OCI-LY7 (cell line): ENCODE results near the gene HOXC11. TPM values are rescaled to one million over a fixed set of nuclear protein-coding genes. Genes with fewer than 3 reads are reported as not detected.

Experiments
- BruUV-seq: library from RNA; stranded (reverse); fragments of 400-500 nt; replicated peaks from 2 replicates; lab custom pipeline; 2021; lab: Mats Ljungman, UMichigan
- CTCF ChIA-PET: fragments of 300-600 bp; sonication (Branson Sonifier 250); formaldehyde crosslinking; loops from one replicate; lab custom pipeline; 2022; ENCODE audit warnings: antibody characterized with exemption; ENCODE audit not compliant: unreplicated experiment; lab: Charles Lee
- POLR2A ChIA-PET: fragments of 300-600 bp; sonication (Branson Sonifier 250); formaldehyde crosslinking; loops from one replicate; lab custom pipeline; 2022; ENCODE audit warnings: antibody characterized with exemption; lab: Charles Lee
- DNase-seq: peaks from one replicate; pipeline ENCODE4 v3.0.0-alpha.2; 2015; ENCODE audit warnings: low spot score
- H2AFZ ChIP-seq: fragments of 200-600 bp; sonication (generic), shearing (Covaris generic); 2 replicates; pipeline ENCODE4 v1.6.1; 2014; ENCODE audit warnings: mild to moderate bottlenecking, antibody characterized with exemption, low read length, moderate library complexity
- H3K27ac ChIP-seq: fragments of 200-600 bp; sonication (generic); 2 replicates; pipeline ENCODE4 v1.5.1; 2014; ENCODE audit warnings: mixed run types, low read depth, mild to moderate bottlenecking, moderate library complexity, low read length, inconsistent platforms; ENCODE audit not compliant: poor library complexity, severe bottlenecking
- H3K36me3 ChIP-seq: fragments of 200-600 bp; sonication (generic); 2 replicates; pipeline ENCODE4 v1.6.1; 2014; ENCODE audit warnings: mild to moderate bottlenecking, antibody characterized with exemption, low read length, moderate library complexity, mixed read lengths; ENCODE audit not compliant: insufficient read depth
- H3K4me1 ChIP-seq: fragments of 200-600 bp; sonication (generic); 2 replicates; pipeline ENCODE4 v1.5.1; 2014; ENCODE audit warnings: mild to moderate bottlenecking, low read length; ENCODE audit not compliant: insufficient read depth, poor library complexity, severe bottlenecking
- H3K4me2 ChIP-seq: fragments of 200-600 bp; sonication (generic); 2 replicates; pipeline ENCODE4 v1.6.1; 2014; ENCODE audit warnings: mild to moderate bottlenecking, low read length
- H3K4me3 ChIP-seq: fragments of 200-600 bp; sonication (generic); 2 replicates; pipeline ENCODE4 v1.5.1; 2014; ENCODE audit warnings: mild to moderate bottlenecking, low read depth, low read length; ENCODE audit not compliant: poor library complexity, severe bottlenecking
- H3K79me2 ChIP-seq: fragments of 200-600 bp; sonication (generic); 2 replicates; pipeline ENCODE4 v1.6.1; 2016; ENCODE audit warnings: low read depth, mild to moderate bottlenecking, low read length, moderate library complexity, mixed read lengths; ENCODE audit not compliant: insufficient read depth
- H3K9me2 ChIP-seq: fragments of 200-600 bp; sonication (generic); 2 replicates; pipeline ENCODE4 v1.6.1; 2016; ENCODE audit warnings: mild to moderate bottlenecking, low read length, mixed read lengths; ENCODE audit not compliant: insufficient read depth
- H3K9me3 ChIP-seq: fragments of 200-600 bp; sonication (generic); 2 replicates; pipeline ENCODE4 v1.6.1; 2014; ENCODE audit warnings: mild to moderate bottlenecking, mixed run types, low read length, mixed read lengths
- H4K20me1 ChIP-seq: fragments of 200-600 bp; sonication (generic); 2 replicates; pipeline ENCODE4 v1.6.1; 2014; ENCODE audit warnings: mild to moderate bottlenecking, antibody characterized with exemption, low read length, moderate library complexity, mixed read lengths; ENCODE audit not compliant: insufficient read depth
- EZH2phosphoT487 ChIP-seq: fragments of 200-600 bp; sonication (generic); IDR thresholded peaks from 2 replicates; pipeline ENCODE4 v1.6.1; 2018; ENCODE audit warnings: low read depth, borderline replicate concordance, mild to moderate bottlenecking, mixed run types, antibody characterized with exemption, low read length, moderate library complexity, mixed read lengths
- intact Hi-C: fragments of 100-400 bp; cut with micrococcal nuclease; formaldehyde crosslinking; loops from one replicate; pipeline ENCODE4 v1.10.0; 2022; ENCODE audit not compliant: unreplicated experiment
- total RNA-seq, 2 experiments: library from RNA; depleted of rRNA in 1 of 2; stranded (reverse); fragments of >200 nt in 1 of 2; shearing (Covaris generic) in 1 of 2; gene quantifications; 2 replicates each; pipeline ENCODE4 v1.2.3, GENCODE V29; 2014 to 2022
- TF ChIP-seq, protein P1 (sequence below): fragments of 200-600 bp; sonication (generic); conservative IDR thresholded peaks from 2 replicates; pipeline ENCODE4 v1.5.1; 2014; ENCODE audit warnings: mild to moderate bottlenecking, antibody characterized with exemption, low read length, moderate library complexity, mixed read lengths

HOXC11 gene
- total RNA-seq, 2 experiments from 2014 or later, result 1.4 to 2.7 TPM

DNA sequence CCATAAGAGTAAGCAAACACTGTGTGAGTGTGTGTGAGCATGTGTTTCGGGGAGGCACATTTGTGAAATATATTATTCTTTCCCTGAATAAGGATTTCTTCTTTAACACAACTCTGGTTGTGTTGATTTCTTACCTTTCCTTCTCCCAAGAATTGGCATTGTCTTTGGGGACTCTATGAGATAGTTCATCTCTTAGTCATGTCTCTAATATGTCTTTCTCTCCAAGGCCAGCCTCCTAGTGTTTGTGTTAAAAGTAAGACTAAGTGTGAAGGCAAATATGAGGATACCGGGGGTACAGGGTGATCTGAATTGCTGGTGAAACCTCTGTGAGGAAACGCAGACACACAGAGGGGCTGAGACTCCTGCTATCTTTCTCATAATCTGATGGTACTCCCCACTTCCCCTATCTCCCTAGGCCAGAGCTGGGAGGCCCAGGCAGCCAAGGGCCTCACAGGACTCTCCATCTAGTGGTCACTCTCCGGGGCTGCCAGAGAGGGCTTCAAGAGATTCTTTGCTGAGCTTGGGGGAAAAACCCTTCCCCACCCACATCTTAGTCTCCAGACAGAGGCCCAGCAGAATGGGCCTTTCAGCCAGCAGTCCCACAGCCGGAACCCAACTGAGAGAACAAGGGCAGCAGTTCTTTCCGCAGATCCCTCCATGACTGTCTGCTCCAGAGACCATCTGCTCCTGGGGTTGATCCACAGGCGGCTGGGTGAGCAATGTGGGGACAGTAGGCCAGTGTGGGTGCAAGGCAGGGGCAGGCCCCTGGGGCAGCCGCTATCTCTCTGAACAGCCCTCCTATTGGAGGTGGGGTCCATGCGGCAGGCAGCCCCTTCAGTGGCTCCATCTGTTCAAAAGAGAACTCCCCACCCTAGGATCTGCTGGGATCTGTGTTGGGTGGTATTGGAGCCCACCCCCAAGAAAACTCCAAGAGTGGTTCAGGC, 24.0 kb upstream of the HOXC11 start:
- no TSS peak for BruUV-seq

DNA sequence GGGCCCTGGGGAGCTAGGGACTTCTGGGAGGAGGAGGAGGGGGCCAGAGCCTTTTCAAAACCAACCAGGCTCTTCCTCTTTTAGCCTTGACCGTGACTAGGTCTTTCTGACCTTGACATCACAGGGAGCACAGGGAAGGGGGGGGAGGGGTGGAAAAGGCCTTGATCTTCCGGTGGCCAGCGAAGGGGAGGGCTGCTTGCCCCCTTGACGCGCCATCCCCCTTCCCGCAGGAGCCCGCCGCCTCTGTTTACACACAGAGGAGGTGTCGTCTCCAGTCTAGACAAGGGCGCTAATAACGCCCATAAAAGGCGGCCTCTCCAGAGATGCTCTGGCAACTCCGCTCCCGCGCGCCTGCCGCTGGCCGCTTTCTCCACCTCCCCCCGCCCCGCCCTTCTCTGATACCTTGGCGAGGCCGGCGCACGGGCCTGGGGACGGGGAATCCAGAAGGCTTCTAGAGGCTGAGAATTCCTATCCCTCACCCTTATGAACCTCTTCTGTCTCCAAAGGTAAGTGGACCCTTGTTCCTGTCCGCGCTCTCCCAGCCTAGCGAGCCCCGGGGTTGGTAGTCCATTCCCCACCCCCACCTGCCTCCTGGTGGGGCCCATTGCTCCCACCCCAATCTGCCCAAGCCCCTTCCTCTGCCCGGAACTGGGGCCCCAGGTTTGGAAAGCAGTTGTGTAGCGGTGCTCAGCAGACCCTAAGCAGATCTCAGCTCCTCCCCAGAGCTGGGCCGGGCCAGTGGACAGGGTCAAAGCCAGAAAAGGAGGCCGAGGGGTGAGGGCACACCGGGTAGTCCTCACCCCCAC, 23.1 kb upstream of the HOXC11 start:
- Histone ChIP-seq H3K4me1 (no peaks in the 10 kb centered on the region), H3K4me3 (no peak overlapping the region), H3K79me2 (no peaks in the 10 kb centered on the region), H2AFZ (no peak overlapping the region), H3K36me3 (no peaks in the 10 kb centered on the region), H4K20me1 (no peaks in the 10 kb centered on the region; the same call in 1 of the 2 replicates), H3K4me2 (no peak overlapping the region), H3K9me3 (no peaks in the 10 kb centered on the region), H3K9me2 (no peaks in the 10 kb centered on the region), H3K27ac (no peak overlapping the region)
- no peak for TF ChIP-seq EZH2phosphoT487
- TF ChIP-seq, protein P1, sequence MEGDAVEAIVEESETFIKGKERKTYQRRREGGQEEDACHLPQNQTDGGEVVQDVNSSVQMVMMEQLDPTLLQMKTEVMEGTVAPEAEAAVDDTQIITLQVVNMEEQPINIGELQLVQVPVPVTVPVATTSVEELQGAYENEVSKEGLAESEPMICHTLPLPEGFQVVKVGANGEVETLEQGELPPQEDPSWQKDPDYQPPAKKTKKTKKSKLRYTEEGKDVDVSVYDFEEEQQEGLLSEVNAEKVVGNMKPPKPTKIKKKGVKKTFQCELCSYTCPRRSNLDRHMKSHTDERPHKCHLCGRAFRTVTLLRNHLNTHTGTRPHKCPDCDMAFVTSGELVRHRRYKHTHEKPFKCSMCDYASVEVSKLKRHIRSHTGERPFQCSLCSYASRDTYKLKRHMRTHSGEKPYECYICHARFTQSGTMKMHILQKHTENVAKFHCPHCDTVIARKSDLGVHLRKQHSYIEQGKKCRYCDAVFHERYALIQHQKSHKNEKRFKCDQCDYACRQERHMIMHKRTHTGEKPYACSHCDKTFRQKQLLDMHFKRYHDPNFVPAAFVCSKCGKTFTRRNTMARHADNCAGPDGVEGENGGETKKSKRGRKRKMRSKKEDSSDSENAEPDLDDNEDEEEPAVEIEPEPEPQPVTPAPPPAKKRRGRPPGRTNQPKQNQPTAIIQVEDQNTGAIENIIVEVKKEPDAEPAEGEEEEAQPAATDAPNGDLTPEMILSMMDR, result no peak
- BruUV-seq, result no TSS peak
- ChIA-PET POLR2A (no interaction called here), CTCF (interaction anchor here (0.6 kb wide), 1 partner anchor 22 kb away, joined by 3 read pairs; no protein-coding TSS in a partner anchor)
- DNase-seq, result no peak
- intact Hi-C loops, result no loop called here

More for the DNA sequence above, 24.0 kb upstream of the HOXC11 start:
- no peak overlapping the region for H3K27ac ChIP-seq
- H3K4me1 ChIP-seq, result no peaks in the 10 kb centered on the region
- no peak overlapping the region for H2AFZ ChIP-seq
- no peak overlapping the region for H3K4me2 ChIP-seq
- ChIA-PET POLR2A (no interaction called here), CTCF (interaction anchor here (0.6 kb wide), 1 partner anchor 23 kb away, joined by 3 read pairs; no protein-coding TSS in a partner anchor)
- H4K20me1 ChIP-seq, result no peaks in the 10 kb centered on the region; the same call in 1 of the 2 replicates
- intact Hi-C loops, result no loop called here
- DNase-seq, result no peak
- no peak overlapping the region for H3K4me3 ChIP-seq
- H3K36me3 ChIP-seq, result no peaks in the 10 kb centered on the region
- no peaks in the 10 kb centered on the region for H3K9me3 ChIP-seq
- TF ChIP-seq, protein P1, result no peak
- TF ChIP-seq EZH2phosphoT487, result no peak
- H3K9me2 ChIP-seq, result no peaks in the 10 kb centered on the region
- no peaks in the 10 kb centered on the region for H3K79me2 ChIP-seq
